HG02981 (cell line): Measurements from ENCODE around the gene GNLY.

Experiments used
- ATAC-seq: cut with Tn5 transposase; IDR thresholded peaks from one replicate; pipeline ENCODE4 v1.9.1; 2021; ENCODE audit warnings: mild to moderate bottlenecking, moderate library complexity; ENCODE audit not compliant: unreplicated experiment

GNLY gene

DNA sequence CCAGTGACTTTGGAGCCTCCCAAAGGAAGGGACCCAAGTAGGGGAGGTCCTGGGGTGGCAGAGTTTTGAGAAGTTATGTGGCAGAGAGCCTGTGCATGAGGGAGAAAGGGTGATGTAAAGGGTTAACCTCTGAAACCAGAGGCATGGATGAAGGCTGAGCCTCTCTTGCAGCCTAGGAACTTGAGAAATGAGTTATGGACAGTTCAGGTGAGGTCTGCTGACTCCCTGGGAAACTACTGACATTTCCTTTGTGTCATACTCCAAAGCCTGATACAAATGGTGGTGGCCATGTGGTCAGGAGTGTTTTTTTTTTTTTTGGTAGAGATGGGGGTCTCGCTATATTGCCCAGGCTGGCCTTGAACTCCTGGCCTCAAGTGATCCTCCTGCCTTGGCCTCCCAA lies 12.4 kb upstream of the GNLY start:
- no peak for ATAC-seq

DNA sequence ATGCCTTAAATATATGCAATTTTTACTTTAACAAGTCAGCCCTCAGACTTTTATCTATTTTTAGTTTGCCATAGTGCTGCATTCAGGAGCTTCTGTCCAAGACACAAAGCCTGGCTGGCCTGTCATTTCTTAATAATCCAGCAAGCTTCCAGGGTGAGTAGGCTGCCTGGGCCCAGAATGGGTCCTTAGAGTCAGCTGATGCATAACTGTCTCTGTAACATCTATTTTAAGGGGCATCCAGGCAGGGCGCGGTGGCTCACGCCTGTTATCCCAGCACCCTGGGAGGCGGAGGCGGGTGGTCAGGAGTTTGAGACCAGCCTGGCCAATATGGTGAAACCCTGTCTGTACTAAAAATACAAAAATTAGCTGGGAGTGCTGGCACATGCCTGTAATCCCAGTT lies 11.8 kb upstream of the GNLY start:
- no peak for ATAC-seq

DNA sequence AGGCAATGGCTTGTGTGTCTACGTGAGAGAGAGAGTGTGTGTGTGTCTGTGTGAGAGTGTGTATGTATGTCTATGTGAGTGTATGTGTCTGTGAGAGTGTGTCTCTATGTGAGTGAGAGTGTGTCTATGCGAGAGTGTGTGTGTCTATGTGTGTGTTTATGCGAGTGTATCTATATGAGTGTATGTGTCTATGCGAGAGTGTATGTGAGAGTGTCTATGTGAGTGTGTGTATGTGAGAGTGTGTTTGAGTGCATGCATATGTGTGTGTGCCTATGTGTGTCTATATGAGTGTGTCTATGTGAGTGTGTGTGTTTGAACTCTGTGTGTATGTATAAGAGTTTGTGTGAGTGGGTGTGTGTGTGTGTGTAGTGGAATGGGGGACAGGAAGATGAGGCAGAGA lies 9.8 kb upstream of the GNLY start:
- ATAC-seq, result no peak

DNA sequence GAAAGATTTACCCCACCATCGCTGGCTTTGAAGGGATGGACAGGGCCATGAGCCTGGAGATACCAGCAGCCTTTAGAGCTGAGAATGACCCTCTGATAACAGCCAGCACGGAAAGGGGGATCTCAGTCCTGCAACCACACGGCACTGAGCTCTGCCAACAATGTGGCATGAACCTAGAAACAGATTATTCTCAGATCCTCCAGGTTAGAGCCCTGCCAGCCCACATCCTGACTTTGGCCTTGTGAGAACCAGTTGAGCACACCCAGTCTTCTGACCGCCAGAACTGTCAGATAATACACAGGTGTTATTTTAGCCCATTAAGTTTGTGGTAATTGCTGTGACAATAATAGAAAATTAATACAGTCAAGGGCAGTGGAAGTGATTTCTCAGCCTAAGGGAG lies 9.4 kb upstream of the GNLY start:
- no peak for ATAC-seq

DNA sequence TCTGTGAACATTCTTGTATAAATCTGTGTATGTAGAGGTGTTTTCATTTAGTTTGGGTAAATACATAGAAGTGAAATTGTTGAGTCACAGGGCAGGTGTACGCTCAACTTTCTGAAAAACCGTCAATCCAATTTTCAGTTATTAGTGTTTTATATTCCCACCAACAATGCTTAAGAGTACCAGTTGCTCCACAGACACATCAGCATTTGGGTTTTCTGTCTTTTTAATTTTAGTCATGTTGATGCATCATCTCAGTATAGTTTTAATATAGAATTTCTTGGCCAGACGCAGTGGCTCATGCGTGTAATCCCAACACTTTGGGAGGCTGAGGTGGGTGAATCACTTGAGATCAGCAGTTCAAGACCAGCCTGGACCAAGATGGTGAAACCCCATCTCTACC lies 3.2 kb upstream of the GNLY start:
- no peak for ATAC-seq

DNA sequence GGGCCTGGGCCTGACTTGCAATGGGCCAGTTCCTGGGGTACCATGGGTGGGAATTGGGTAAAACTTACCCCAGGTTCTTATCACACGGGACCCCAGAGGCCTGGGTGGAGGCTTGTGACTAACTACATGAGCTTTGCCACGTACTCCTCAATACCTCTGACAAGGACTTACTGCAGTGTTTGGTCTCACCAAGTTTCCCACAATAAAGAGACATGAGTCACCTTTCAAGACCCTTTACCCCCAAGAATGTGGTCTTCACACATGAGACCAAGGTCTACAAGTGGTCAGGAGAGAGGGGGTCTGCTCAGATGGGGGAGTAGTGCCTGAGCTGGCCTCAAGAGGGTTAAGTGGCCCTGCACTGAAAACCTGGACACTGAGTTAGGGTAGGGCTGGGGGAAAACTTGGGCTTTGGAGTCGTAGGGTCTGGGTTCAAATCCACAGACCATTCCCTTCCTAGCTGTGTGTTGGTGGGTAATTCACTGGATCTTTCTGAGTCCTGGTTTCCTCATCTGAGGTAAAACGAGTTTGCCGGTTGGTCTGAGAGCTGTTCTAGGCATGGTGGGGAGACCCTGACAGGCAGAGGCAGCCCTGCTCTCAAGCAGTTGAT lies 2.0 kb upstream of the GNLY start:
- ATAC-seq, result no peak

DNA sequence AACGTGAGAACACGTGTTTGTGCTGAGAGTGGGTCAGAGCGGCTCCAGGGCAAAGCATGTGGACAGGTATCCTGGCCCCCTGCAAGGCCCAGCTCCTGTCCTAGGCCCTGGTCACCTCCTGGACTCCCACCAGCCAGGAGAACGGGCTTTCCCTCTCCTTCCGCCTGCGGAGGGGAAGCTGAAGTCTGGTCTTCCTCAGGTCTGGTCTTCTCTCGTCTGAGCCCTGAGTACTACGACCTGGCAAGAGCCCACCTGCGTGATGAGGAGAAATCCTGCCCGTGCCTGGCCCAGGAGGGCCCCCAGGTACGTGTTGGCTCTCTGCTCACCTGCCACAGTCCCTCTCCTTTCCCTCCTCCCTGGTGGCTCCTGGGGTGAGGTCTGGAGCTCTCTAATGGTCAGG lies 963 bp downstream of the GNLY start:
- no peak for ATAC-seq

DNA sequence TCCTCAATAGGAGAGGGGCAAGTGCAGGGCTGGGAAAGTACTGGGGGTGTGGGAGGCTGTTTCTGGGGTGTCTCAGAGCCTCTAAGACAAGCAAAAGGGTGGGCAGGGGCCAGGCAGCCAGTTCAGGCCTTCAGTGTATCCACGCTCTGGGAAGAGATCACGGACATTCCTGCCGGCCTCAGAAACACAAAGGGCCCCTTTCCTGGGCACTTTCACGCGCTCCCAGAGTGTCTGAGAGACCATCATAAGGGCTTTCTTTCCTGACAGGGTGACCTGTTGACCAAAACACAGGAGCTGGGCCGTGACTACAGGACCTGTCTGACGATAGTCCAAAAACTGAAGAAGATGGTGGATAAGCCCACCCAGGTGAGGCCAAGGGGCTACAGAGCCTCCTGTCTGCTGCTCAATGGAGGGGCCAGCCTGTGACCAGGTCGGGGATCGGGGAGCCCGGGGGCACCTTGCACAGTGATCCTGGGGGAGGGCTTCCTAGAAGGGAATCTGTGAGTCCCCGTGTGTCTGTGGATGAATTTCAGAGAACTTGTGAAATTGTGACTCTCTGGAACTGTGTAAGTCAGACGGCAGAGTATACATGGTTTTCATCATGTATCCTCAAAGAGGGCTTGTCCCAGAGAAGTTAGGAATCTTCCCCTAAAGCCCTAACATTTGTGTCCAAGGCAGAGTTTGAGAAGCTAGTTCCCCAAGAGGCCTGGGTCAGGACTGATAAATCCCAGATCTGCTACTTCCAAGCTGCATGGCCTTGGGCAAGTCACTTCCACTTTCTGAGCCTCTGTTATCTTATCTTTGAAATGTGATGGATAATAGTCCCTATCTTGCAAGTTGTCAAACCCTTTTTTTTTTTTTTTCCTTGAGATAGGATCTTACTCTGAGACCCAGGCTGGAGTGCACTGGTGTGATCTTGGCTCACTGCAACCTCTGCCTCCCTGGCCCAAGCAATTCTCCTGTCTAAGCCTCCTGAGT lies 1.8 kb downstream of the GNLY start:
- ATAC-seq, result no peak

DNA sequence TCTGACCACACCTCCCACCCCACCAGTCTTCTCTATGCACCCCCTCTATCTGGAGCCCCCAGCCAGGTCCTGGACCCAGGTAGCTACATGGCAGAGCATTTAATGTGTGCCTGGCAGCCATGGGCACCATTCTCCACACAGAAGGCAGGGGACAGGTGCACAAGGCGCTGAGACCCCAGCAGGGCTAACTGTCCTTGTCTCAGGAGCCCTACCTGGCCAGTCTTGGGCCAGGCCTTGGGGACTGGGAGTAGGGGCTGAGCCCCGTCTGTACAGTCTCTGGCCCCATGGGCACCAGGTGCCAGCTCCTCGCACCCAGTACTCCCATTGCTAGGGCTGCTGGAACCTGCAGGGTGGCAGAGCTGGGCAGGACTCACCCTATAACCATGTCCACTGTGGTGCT lies 2.9 kb downstream of the GNLY start:
- no peak for ATAC-seq

DNA sequence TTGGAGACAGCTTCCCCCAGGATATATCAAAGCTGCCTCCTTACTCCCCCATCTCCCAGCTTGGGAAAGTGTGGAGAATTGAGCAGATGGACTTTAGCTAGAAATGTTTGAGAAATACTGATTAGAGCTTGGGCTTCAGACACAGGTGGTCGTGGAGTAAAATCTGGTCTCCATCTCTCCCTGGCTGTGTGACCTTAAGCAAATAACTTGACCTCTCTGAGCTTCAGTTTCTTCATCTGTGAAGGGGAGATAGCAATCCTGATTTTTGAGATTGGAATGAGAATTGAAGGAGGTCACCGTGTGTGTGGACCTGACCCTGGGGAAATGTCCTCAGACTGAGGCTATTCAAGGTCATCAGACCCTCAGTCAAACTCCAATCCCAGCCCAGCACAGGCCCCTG lies 3.6 kb downstream of the GNLY start:
- no peak for ATAC-seq

DNA sequence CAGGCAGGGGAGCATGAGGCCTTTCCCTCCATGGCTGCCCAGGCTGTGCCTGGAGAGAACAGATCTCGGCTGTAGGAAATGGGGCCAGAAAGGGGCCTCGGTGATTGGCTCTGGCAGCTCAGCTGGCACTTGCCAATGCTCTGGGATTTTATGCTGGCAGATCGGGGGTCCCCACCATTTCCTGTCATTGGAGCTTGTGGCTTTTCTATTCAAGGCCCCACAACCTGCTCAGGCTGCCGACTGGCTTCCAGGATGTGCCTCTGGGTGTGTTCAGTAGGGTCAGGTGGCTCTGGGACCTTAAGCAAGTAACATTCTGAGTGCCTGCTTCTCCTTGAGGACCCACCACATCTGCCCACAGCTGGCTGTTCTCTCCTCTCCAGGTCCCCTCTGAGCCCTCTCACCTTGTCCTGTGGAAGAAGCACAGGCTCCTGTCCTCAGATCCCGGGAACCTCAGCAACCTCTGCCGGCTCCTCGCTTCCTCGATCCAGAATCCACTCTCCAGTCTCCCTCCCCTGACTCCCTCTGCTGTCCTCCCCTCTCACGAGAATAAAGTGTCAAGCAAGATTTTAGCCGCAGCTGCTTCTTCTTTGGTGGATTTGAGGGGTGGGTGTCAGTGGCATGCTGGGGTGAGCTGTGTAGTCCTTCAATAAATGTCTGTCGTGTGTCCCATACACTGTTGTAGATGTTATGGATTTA lies 4.2 kb downstream of the GNLY start:
- no peak for ATAC-seq

DNA sequence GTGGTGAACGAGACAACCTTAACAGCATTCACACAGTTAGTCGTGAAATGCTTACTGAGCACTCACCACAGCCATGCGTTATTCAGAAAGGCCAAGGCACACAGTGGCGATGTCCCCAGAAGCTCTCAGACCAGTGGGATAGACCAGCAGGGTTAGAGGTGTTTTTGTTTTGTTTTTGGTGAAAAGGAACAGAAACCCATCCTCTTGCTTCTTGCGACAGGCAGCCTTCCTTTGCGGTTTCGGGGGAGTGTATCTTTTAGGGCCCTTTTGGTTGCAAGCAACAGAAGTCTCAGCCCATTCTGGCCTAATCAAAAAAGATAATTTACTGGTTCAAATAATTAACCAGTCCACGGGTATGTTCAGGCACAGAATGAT lies 4.7 kb downstream of the GNLY start:
- no peak for ATAC-seq

DNA sequence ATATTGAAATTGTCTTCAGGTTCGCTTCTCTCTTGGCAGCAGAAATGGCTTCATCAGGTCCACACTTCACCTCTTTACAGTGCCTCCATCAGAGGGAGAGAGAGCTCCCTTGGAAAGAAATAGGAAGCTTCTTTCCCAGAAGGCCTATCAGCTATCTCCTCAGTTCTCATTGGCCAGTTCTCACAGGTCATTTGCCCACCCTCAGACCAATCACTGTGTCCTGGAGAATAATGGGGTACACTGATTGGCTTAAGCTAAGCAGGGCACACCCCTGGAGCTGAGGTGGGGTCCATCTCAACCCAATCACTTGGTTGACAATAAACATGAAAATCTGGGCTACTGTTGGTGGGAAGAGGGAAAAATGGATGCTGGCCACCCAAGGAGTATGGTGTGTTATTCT lies 5.2 kb downstream of the GNLY start:
- ATAC-seq, result no peak

DNA sequence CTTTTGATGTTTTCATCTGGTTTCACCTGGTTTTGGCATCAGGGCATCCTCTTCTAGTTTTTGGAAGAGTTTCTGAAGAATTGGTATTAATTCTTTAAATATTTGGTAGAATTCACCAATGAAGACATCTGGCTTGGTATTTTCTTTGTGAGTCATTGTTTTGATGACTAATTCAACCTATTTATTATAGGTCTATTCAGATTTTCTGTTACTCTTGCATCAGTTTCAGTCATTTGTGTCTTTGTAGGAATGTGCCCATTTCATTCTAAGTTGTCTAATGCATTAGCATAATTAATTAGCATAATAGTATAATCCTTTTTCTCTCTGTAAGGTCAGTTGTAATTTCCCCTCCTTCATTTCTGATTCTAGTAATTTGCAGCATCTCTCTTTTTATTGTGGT lies 8.0 kb downstream of the GNLY start:
- ATAC-seq, result no peak

DNA sequence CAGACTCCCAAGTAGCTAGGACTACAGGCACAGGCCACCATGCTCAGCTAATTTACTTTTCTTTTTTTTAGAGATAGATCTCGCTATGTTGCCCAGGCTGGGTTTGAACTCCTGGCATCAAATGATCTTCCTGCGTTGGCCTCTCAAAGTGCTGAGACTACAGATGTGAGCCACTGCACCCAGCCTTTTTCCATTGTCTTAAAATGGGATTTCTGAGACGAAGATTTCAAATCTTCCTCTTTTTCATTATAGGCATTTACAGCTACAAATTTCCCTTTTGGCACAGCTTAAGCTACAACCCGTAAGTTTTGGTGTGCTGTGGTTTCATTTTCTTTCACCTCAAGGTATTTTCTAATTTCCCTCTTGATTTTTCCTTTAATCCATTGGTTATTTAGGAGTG lies 8.6 kb downstream of the GNLY start:
- ATAC-seq, result no peak

DNA sequence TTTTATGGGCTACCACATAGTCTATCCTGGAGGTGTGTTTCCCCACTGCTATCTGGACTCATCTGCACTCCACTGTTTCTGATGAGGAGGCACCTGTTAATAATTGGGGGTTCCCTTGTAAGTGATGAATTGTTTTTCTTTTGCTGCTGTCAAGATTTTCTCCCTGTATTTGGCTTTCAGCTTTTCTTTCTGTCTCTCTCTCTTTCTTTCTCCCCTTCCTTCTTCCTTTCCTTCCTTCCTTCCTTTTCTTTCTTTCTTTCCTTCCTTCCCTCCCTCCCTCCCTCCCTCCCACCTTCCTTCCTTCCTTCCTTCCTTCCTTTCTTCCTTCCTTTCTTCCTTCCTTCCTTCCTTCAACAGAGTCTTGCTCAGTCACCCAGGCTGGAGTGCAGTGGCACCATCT lies 9.2 kb downstream of the GNLY start:
- no peak for ATAC-seq

DNA sequence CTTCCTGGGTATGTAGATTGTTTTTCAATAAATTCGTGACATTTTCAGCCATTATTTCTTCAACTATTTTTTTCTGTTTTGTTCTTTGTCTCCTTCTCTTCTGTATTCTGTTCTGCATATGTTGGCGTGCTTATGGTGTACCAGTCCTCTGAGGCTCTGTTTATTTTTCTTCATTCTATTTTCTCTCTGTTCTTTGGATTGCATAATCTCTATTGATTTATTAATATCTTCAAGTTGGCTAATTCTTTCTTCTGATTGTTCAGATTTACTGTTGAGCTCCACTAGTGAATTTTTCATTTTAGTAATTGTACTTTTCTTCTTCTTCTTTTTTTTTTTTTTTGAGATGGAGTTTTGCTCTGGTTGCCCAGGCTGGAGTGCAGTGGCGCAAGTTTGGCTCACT lies 9.9 kb downstream of the GNLY start:
- ATAC-seq, result no peak

DNA sequence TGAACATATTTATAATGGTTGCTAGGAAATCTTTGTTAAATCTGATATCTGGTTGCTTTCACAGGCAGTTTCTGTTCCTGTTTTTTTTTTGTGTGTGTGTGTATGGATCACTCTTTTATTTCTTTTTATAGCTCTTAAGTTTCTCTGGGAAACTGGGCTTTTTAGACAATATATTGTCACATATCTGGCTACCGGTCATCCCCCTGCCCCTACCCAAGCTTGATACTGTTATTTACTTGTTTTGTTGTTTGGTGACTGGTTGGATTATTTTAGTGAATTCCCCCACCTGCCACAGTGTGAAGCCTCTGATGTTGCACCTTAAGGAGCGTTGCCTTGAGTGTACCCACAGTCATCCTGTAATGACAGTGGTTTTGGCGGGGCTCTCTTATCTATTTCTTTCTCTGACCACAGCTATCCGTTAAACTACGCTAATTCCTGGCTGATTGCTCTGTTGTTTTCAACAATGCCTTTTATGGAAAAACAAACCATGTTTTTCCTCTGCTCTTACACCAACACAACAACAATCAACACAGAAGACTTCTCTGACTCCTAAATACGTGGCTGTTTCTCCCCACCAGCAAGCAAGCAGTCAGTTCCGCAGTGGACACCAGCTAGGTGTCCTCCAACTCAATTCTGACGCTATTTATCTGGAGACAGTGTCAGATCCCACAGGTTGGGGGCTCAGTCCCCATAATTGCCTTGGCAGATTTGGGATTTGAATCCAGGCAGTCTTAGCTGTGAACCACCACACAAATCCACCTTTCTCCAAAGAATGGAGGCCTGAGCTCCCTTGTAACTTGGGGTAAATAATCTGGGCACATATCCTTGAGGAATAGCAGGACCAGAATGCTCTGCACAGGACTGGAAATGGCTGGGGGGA lies 10.9 kb downstream of the GNLY start:
- ATAC-seq, result peak; percentile 67

DNA sequence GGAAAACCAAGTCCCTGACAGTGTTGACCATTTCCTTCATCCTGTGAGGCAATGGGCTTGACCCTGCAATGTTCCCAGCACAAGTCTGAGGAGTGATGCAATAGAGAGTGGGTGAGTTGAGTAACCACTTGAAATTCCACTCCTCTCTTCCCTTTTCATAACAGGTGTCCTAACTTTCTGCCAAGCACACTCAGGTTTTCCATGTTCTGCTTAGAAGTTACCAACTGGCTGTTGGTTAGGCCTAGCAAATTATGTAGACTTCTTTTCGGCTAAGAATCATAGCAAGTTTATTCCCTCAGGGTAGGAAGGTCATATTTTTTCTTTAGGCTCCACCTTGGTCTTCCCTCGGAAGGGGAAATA lies 11.5 kb downstream of the GNLY start:
- ATAC-seq, result no peak

DNA sequence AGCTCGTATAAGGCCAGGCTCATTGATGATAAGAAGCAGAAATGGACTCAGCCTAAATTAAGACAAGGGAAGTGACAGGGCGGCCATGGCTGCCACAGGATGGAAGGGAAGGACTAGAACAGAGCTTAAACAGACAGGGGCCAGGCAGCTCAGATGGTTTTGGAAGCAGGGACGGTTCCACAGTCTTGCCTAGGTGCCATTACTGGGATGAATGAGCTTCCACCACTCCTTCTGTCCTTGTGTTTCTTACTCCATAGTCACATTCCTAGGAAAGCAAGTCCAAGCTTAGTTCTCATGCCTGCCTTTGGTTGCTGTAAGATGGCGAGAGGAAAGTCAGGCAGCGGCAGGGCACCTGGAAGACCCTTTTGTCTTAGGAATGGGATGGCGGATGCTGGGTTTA lies 11.9 kb downstream of the GNLY start:
- ATAC-seq, result no peak
